Measurements from ENCODE around the gene DCANP1.

The DCANP1 gene

DNA sequence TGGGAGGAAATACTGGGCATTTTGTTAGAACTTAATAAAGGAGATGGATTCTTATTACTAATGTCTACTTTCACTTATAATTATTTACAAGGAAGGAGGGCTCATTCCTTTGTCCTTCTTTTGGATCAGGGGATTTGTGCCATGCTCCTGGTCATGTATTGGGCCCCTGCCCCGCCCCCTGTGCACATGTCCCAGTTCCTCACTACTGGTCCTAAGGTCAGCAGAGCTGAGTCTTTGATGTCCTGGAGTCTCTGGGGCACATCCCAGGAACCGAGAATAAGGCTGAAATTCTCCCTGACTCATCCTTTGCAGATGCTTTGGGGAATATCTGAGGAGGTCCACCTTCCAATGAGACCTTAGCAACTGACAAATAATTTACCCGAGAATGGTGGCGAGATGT, 24.6 kb upstream of the DCANP1 start:
- TF ChIP-seq, protein P1, sequence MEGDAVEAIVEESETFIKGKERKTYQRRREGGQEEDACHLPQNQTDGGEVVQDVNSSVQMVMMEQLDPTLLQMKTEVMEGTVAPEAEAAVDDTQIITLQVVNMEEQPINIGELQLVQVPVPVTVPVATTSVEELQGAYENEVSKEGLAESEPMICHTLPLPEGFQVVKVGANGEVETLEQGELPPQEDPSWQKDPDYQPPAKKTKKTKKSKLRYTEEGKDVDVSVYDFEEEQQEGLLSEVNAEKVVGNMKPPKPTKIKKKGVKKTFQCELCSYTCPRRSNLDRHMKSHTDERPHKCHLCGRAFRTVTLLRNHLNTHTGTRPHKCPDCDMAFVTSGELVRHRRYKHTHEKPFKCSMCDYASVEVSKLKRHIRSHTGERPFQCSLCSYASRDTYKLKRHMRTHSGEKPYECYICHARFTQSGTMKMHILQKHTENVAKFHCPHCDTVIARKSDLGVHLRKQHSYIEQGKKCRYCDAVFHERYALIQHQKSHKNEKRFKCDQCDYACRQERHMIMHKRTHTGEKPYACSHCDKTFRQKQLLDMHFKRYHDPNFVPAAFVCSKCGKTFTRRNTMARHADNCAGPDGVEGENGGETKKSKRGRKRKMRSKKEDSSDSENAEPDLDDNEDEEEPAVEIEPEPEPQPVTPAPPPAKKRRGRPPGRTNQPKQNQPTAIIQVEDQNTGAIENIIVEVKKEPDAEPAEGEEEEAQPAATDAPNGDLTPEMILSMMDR (IDR thresholded peaks at IDR 0.05; ENCODE audit: insufficient read depth, low read depth, low read length, missing control alignments), result no peak
- no peak for DNase-seq (ENCODE audit: low read depth)

DNA sequence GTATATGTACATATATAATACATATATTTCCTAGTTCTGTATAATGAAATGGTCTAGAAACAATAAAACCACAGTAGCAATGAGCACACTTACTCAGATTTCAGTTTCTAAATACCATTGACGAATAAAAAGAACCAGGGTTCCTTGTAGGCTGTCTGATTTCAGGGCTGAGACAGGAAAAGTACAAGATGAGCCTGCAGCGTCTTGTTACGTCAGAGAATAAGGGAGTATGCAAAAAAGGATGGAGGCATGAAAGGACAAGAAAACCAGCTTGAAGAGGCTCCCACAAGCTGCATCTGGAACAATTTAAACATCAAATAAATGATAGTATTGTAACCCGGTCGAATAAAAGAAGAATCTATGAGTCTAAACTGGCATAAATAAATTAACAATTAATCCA, 22.8 kb upstream of the DCANP1 start:
- TF ChIP-seq, protein P1 (IDR thresholded peaks at IDR 0.05; ENCODE audit: insufficient read depth, low read depth, low read length, missing control alignments), result no peak
- no peak overlapping the region for H3K4me3 ChIP-seq (ENCODE audit: low read depth, low read length)
- DNase-seq (ENCODE audit: low read depth), result no peak

More for the DNA sequence above, 24.6 kb upstream of the DCANP1 start:
- no peak overlapping the region for H3K4me3 ChIP-seq (ENCODE audit: low read depth, low read length)

DNA sequence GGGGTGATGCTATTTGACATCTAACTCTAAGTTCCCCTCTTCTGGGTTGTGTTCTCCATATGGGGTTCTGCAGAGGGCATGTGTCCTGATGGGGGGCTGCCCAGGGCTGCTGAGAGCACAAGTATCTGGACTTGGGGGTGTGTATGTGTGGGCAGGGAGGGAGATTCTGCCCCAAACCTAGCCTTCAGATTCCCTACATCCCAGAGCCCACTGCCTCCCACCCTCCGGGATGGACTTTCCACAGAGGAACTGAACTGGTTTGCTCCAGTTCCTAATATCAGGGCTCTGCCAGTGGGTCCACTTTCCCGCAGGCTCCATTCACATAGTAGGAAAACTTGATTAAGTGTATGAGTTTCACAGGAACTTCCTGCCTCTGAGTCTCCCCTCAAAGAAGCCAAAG, 21.4 kb upstream of the DCANP1 start:
- DNase-seq (ENCODE audit: low read depth), result no peak
- H3K4me3 ChIP-seq (ENCODE audit: low read depth, low read length), result no peak overlapping the region
- TF ChIP-seq, protein P1 (IDR thresholded peaks at IDR 0.05; ENCODE audit: insufficient read depth, low read depth, low read length, missing control alignments), result no peak

DNA sequence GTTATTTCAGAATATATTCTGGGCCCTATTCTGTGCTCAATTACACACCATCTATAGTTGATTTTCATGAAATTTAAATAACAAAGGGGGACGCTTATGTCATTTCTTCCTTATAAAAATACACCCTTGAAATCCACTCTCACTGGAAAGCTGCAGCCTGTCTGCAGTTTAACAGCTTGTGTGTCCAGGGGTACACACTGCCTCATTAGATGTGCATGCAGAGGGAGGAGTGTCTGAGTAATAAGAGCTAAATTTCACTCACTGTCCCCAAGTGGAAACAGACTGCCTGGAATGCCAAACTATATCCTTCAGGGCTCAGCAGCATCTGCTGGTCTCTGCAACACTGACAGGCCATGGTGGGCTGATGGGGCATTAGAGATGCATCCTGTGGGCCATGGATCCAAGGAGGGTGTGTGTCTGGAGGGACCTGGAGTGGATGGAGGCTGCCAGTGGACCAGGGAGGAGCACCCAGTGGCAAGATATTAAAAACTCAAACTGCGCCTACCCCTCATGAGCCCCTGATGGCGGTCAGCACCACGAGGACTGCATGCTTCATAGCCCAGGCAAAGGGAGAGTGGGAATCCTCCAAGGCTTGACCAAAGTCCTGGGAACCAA, 20.8 kb upstream of the DCANP1 start:
- TF ChIP-seq, protein P1 (IDR thresholded peaks at IDR 0.05; ENCODE audit: insufficient read depth, low read depth, low read length, missing control alignments), result no peak
- no peak for DNase-seq (ENCODE audit: low read depth)
- H3K4me3 ChIP-seq (ENCODE audit: low read depth, low read length), result no peak overlapping the region

DNA sequence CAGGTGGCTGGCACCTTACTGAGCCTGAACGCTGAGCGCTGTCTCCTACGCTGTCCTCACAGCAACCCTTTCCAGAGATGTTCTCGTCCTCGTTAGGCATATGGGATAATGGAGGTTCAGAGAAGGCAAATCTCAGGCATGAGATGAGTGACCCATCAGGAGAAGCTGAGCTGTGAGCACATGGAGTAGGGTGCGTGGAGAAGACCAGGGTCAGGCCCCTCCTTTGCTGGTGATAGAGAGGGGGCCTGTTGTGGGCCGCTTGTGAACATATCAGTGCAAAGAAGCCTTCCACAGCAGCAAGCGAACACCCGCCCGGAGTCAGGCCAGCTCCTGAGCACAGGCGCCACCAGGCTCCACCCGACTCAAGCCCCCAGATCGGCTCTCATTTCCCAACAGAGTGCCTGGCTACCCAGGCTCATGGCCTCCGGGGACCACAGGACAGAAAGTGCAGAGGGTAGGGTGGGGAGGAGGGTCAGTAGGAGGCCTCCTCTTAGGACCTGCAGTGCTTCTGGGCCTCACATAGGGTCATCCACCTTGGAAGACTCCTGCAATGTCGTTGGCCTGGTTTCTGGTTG, 20.0 kb upstream of the DCANP1 start:
- DNase-seq (ENCODE audit: low read depth), result no peak
- H3K4me3 ChIP-seq (ENCODE audit: low read depth, low read length), result no peak overlapping the region
- TF ChIP-seq, protein P1 (IDR thresholded peaks at IDR 0.05; ENCODE audit: insufficient read depth, low read depth, low read length, missing control alignments), result no peak

DNA sequence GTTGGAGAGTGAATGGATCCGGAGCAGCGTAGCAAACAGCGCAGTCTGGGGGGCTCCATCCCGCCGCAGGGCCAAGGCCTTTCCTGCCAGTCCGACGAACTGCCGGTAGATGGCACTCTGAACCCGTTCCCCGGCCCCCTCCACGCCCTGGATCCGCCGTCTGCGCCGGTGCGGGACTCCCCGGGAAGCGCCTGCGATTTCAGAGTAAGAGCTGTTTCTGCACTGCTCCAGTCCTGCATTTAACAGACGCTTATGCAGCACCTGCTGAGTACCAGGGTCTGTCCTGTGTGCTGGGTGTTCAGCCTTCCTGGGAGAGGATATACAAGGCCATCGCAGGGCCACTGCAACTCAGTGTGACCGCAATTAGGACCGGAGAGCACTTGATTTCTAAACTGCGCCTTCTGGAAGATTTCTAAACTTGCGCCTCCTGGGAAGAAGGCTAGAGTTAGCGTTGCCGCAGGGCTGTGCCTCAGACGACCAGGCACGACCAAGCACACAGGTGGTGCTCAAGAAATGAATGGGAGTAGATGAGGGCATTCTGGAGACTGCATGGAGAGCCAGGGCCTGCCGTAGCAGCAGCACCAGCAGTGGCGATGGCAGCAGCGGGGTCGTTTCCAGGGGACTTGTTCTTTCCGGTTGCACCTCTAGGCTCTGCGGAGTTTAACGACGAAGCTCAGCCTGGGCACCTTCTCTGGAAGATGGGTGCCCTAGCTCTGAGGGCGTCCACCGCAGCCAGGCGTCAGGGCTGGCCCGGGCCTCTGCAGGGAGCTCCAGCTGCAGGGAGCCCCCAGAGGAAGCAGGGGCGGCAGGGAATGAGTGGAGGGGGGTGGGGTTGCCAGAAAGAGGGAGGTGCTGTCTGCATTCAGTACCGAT, 19.3 kb upstream of the DCANP1 start:
- no peak overlapping the region for H3K4me3 ChIP-seq (ENCODE audit: low read depth, low read length)
- peak; percentile 65 for DNase-seq (ENCODE audit: low read depth)
- TF ChIP-seq, protein P1 (IDR thresholded peaks at IDR 0.05; ENCODE audit: insufficient read depth, low read depth, low read length, missing control alignments), result peak; percentile 83

Data from GM12865 (cell line).